Cardiac muscle cell (in vitro differentiated cells and primary cell): ENCODE data around the gene LTC4S. TPM values are rescaled to one million over a fixed set of nuclear protein-coding genes. Genes with fewer than 3 reads are reported as not detected.

ENCODE experiments used
- DNase-seq, 2 donors: peaks; one replicate each; pipeline versions ENCODE4 v3.0.0 to v3.0.0-alpha.2; 2010 to 2017; ENCODE audit warnings: low read depth in 1 of 2, low spot score in 1 of 2
- H3K27ac ChIP-seq: fragments of 200-600 bp; sonication (generic); 2 replicates; pipeline ENCODE4 v1.5.1; 2016
- H3K27me3 ChIP-seq: fragments of 200-600 bp; sonication (generic); 2 replicates; pipeline ENCODE4 v1.6.0; 2016; ENCODE audit warnings: control low read depth
- H3K36me3 ChIP-seq: fragments of 200-600 bp; sonication (generic); 2 replicates; pipeline ENCODE4 v1.5.1; 2016; ENCODE audit warnings: control low read depth
- H3K4me1 ChIP-seq: fragments of 200-600 bp; sonication (generic); 2 replicates; pipeline ENCODE4 v1.8.1; 2017; ENCODE audit warnings: low read depth, mild to moderate bottlenecking, mixed run types
- H3K4me3 ChIP-seq: fragments of 200-600 bp; sonication (generic); 2 replicates; pipeline ENCODE4 v1.5.1; 2016; ENCODE audit warnings: mild to moderate bottlenecking
- H3K9me3 ChIP-seq: fragments of 200-600 bp; sonication (generic); 2 replicates; pipeline ENCODE4 v1.5.1; 2017; ENCODE audit warnings: low read depth, mild to moderate bottlenecking, control low read depth
- polyA plus RNA-seq: library from polyadenylated mRNA; unstranded; fragments of >200 nt; fragmentation: Nextera tagmentation; extraction: Ambion mirVana; gene quantifications from 2 replicates; pipeline ENCODE4 v1.2.1, GENCODE V29; 2016
- total RNA-seq: library from RNA; depleted of rRNA; stranded (reverse); fragments of >200 nt; gene quantifications from 2 replicates; pipeline ENCODE4 v1.2.3, GENCODE V29; 2016
- TF ChIP-seq, protein P1 (sequence below): IDR thresholded peaks from 2 replicates; pipeline ENCODE4 v1.5.1; 2012; ENCODE audit warnings: low read depth, mild to moderate bottlenecking, low read length

The LTC4S gene
- total and polyA plus RNA-seq, 2 experiments from 2014 or later = 5.3 to 14.0 TPM

GRCh38 chr5:179767496-179768100 is 26.2 kb upstream of the LTC4S start:
- Histone ChIP-seq H3K36me3 (peaks cover 47% of the 10 kb centered on the region), H3K4me1 (peaks cover 14% of the 10 kb centered on the region), H3K27me3 (no peaks in the 10 kb centered on the region), H3K9me3 (no peaks in the 10 kb centered on the region), H3K4me3 (no peak overlapping the region), H3K27ac (peak overlapping the region; percentile 27)
- TF ChIP-seq, protein P1, sequence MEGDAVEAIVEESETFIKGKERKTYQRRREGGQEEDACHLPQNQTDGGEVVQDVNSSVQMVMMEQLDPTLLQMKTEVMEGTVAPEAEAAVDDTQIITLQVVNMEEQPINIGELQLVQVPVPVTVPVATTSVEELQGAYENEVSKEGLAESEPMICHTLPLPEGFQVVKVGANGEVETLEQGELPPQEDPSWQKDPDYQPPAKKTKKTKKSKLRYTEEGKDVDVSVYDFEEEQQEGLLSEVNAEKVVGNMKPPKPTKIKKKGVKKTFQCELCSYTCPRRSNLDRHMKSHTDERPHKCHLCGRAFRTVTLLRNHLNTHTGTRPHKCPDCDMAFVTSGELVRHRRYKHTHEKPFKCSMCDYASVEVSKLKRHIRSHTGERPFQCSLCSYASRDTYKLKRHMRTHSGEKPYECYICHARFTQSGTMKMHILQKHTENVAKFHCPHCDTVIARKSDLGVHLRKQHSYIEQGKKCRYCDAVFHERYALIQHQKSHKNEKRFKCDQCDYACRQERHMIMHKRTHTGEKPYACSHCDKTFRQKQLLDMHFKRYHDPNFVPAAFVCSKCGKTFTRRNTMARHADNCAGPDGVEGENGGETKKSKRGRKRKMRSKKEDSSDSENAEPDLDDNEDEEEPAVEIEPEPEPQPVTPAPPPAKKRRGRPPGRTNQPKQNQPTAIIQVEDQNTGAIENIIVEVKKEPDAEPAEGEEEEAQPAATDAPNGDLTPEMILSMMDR = no peak
- DNase-seq = no peak

GRCh38 chr5:179768326-179769085 is 25.3 kb upstream of the LTC4S start:
- TF ChIP-seq, protein P1 = peak; percentile 25
- H3K36me3 ChIP-seq = peaks cover 54% of the 10 kb centered on the region
- H3K9me3 ChIP-seq = no peaks in the 10 kb centered on the region
- H3K4me1 ChIP-seq = peaks cover 6% of the 10 kb centered on the region
- no peak overlapping the region for H3K4me3 ChIP-seq
- DNase-seq = peak; percentile 21 to 75
- no peaks in the 10 kb centered on the region for H3K27me3 ChIP-seq
- H3K27ac ChIP-seq = peak overlapping the region; percentile 27

- Histone ChIP-seq H3K4me3 (no peak overlapping the region), H3K27ac (peak overlapping the region; percentile 27), H3K36me3 (peaks cover 54% of the 10 kb centered on the region), H3K27me3 (no peaks in the 10 kb centered on the region), H3K4me1 (no peaks in the 10 kb centered on the region), H3K9me3 (no peaks in the 10 kb centered on the region)
- DNase-seq = no peak
- TF ChIP-seq, protein P1 = no peak
Measured at GRCh38 chr5:179769271-179769670, 24.5 kb upstream of the LTC4S start.

GRCh38 chr5:179769796-179770195 is 24.0 kb upstream of the LTC4S start:
- Histone ChIP-seq H3K36me3 (peaks cover 60% of the 10 kb centered on the region), H3K27me3 (no peaks in the 10 kb centered on the region)
- DNase-seq = peak in 1 of 2 donors; percentile 58

GRCh38 chr5:179771311-179771895 is 22.4 kb upstream of the LTC4S start:
- Histone ChIP-seq H3K9me3 (no peaks in the 10 kb centered on the region), H3K27me3 (no peaks in the 10 kb centered on the region), H3K36me3 (peaks cover 70% of the 10 kb centered on the region), H3K4me3 (no peak overlapping the region), H3K27ac (no peak overlapping the region), H3K4me1 (no peaks in the 10 kb centered on the region)
- peak in 1 of 2 donors; percentile 15 for DNase-seq
- TF ChIP-seq, protein P1 = no peak

More at GRCh38 chr5:179769796-179770195, 24.0 kb upstream of the LTC4S start:
- TF ChIP-seq, protein P1 = no peak
- Histone ChIP-seq H3K4me3 (no peak overlapping the region), H3K9me3 (no peaks in the 10 kb centered on the region), H3K27ac (no peak overlapping the region), H3K4me1 (no peaks in the 10 kb centered on the region)
